Astrocyte of the spinal cord (primary cell): ENCODE data around the gene VPS39.

ENCODE experiments used
- DNase-seq: peaks from one replicate; pipeline ENCODE4 v3.0.0; 2011; ENCODE audit warnings: low read depth, low spot score
- H3K4me3 ChIP-seq: 2 replicates; pipeline ENCODE4 v1.5.1; 2011; ENCODE audit warnings: low read depth, mild to moderate bottlenecking, low read length, moderate library complexity
- CTCF ChIP-seq: IDR thresholded peaks from 2 replicates; pipeline ENCODE4 v1.5.1; 2012; ENCODE audit warnings: low read depth, mild to moderate bottlenecking, low read length, inconsistent platforms
- in situ Hi-C: cut with HindIII; loops from 2 replicates; pipeline ENCODE4 v1.10.0; 2017; ENCODE audit warnings: low sequenced_read_pairs

Gene VPS39

GRCh38 chr15:42191610-42192346 is 16.3 kb downstream of the VPS39 start:
- H3K4me3 ChIP-seq: no peak overlapping the region
- DNase-seq: no peak
- in situ Hi-C loops: no loop called here
- no peak for TF ChIP-seq CTCF

DNA sequence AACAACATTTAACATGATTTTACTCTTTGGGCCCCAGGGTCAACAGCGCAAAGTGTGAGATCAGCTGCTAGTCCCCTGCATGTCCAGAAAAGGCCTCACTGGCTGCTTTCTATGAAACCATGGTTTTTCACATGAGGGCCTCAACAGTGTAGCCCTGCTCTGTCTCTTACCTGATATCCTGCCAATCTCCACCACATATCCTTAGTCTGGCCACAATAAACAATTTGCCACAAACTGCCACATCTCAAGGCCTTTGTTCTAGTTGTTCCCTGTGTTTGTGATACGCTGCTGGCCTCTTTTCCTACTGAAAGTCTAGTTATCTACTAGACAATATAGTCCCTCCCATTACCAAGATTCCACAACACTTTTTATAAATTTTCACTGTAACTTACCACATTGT is 17.7 kb downstream of the VPS39 start:
- no peak for DNase-seq
- no peak overlapping the region for H3K4me3 ChIP-seq
- no peak for TF ChIP-seq CTCF
- in situ Hi-C loops: no loop called here

GRCh38 chr15:42185801-42186200 is 22.3 kb downstream of the VPS39 start:
- TF ChIP-seq CTCF: no peak
- no peak for DNase-seq
- in situ Hi-C loops: no loop called here
- no peak overlapping the region for H3K4me3 ChIP-seq

DNA sequence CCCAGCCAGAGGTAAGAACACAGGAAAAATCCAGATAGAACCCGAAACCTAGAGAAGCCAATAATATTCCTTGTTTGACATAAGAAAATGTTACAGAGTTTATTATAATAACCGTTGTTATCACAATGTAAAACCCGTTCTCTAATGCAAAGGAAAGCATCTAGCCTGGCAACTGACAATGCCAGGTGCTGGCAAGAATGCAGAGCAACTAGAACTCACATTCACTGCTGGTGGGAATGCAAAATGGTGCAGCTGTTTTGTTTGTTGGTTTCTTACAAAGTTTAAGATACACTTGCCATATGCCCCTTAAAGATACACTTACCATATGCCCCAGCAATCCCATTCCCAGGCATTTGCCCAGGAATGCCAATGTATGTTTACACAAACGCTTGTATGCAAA is 23.4 kb downstream of the VPS39 start:
- no peak overlapping the region for H3K4me3 ChIP-seq
- no peak for TF ChIP-seq CTCF
- in situ Hi-C loops: no loop called here
- DNase-seq: no peak

- no peak for TF ChIP-seq CTCF
- in situ Hi-C loops: no loop called here
- peak; percentile 6 for DNase-seq
- H3K4me3 ChIP-seq: no peak overlapping the region
Measured at GRCh38 chr15:42184296-42184695, 23.8 kb downstream of the VPS39 start.

- H3K4me3 ChIP-seq: no peak overlapping the region
- in situ Hi-C loops: no loop called here
- no peak for TF ChIP-seq CTCF
- no peak for DNase-seq
Measured at GRCh38 chr15:42182961-42183360, 25.1 kb downstream of the VPS39 start.
